Loucy (cell line): ENCODE results near the gene CXXC5.

ENCODE experiments used
- CTCF ChIP-seq: fragments of 200-600 bp; sonication (generic); conservative IDR thresholded peaks from 2 replicates; pipeline ENCODE4 v1.5.1; 2014; ENCODE audit warnings: mild to moderate bottlenecking, antibody characterized with exemption, low read length
- EZH2phosphoT487 ChIP-seq: fragments of 200-600 bp; IDR thresholded peaks from 2 replicates; pipeline ENCODE4 v1.6.1; 2018; ENCODE audit warnings: antibody characterized with exemption, mild to moderate bottlenecking, moderate library complexity, borderline replicate concordance

GRCh38 chr5:139685886-139686285 lies 37.7 kb downstream of the CXXC5 start:
- no peak for TF ChIP-seq CTCF
- no peak for TF ChIP-seq EZH2phosphoT487
